Right cardiac atrium (tissue), 5 donors: Measurements from ENCODE around the gene PRR5L. TPM values are rescaled to one million over a fixed set of nuclear protein-coding genes. Genes with fewer than 3 reads are reported as not detected.

Source experiments
- ATAC-seq, 2 donors: fragments of 200-7000 bp; cut with Tn5 transposase; one replicate each; pipeline versions ENCODE4 v1.8.0 to v1.9.1; 2020; ENCODE audit warnings: moderate library complexity in 2 of 2, mild to moderate bottlenecking in 1 of 2
- DNase-seq, 3 donors: peaks; one replicate each; pipeline ENCODE4 v3.0.0-alpha.2; 2020
- H3K27ac ChIP-seq: one replicate; pipeline ENCODE4 v1.5.1; 2013; ENCODE audit warnings: mild to moderate bottlenecking, low read length, control low read depth, moderate library complexity
- H3K27me3 ChIP-seq: one replicate; pipeline ENCODE4 v1.6.1; 2013; ENCODE audit not compliant: control insufficient read depth, insufficient read depth
- H3K4me1 ChIP-seq: one replicate; pipeline ENCODE4 v1.6.1; 2013; ENCODE audit warnings: low read length; ENCODE audit not compliant: control insufficient read depth, insufficient read depth
- H3K4me3 ChIP-seq: one replicate; pipeline ENCODE4 v1.5.1; 2013; ENCODE audit warnings: low read length, control low read depth
- H3K9me3 ChIP-seq: one replicate; pipeline ENCODE4 v1.6.1; 2013; ENCODE audit warnings: low read length; ENCODE audit not compliant: control insufficient read depth
- WGBS: extraction: QIAGEN DNeasy Blood & Tissue Kit; methylation state at CpG from one replicate; pipeline ENCODE4 v1.1.7; 2013; 5-methylcytosine and 5-hydroxymethylcytosine counted together
- intact Hi-C, 4 donors: fragments of 100-400 bp; cut with DNase I; formaldehyde crosslinking; loops; one replicate each; pipeline versions ENCODE4 v1.11.0 to v1.14.0; 2022 to 2023
- polyA plus RNA-seq: library from polyadenylated mRNA; stranded (reverse); fragments of 200-250 nt; gene quantifications from one replicate; pipeline ENCODE4 v1.2.3, GENCODE V29; 2013
- total RNA-seq, 4 donors: library from RNA; stranded (reverse); fragmentation: NEBNext Ultra II Directional; extraction: Animal tissue kit (Norgen Biotek cat#: 25700); gene quantifications; one replicate each; pipeline ENCODE4 v1.2.1, GENCODE V29; 2021
- donor health status: healthy with polysubstance abuse.
- donor health status: DM: no; HTN: yes; CAD: no.
- donor health status: DM: no; HTN: no; CAD: no.
- donor health status: DM: no; HTN: yes; CAD: no; lungs with severe emphysema.
- donor health status: DM: yes; HTN: yes; CAD: no.

PRR5L gene
- total and polyA plus RNA-seq, 5 donors = 0.52 to 5.0 (median 2.4) TPM

- intact Hi-C loops = no loop called here
- DNase-seq = no peak
- no peak for ATAC-seq
- Histone ChIP-seq H3K9me3 (no peaks in the 10 kb centered on the region), H3K4me3 (no peak overlapping the region), H3K4me1 (no peaks in the 10 kb centered on the region), H3K27ac (no peak overlapping the region), H3K27me3 (no peaks in the 10 kb centered on the region)
- WGBS = 70% methylated on average over 11 of the region's 11 CpGs
Measured at GRCh38 chr11:36345084-36345511, 49.0 kb downstream of the PRR5L start.

DNA sequence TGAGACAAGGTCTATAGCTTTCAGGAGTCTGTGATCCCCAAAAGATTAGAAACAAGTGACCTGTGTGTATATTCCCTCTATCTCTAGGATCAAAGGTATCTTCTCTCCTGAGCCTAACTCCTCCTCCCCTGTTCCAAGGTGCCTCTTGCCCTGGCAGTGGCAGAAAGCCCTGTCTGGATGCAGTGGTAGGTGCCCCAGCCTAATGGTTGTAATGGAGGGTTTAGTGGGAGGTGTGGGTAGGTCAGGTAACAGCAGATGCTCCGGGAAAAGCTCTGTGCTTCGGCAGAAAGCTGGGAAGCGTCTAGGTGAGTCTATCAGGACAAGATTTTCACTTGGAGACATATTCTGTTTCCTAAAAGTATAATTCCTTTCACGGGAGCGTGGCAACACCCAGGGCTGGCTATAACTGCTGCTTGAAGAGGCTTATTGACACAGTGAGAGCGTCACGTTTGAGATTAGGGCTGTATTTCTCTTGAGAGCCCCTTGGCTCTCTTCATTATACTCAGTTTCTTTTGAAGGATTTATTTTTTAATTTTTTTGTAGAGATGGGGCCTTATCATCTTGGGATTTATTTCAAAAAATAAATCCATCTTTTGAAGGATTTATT lies 49.5 kb downstream of the PRR5L start:
- no peaks in the 10 kb centered on the region for H3K4me1 ChIP-seq
- H3K27ac ChIP-seq = no peak overlapping the region
- no peaks in the 10 kb centered on the region for H3K27me3 ChIP-seq
- DNase-seq (no peak), ATAC-seq (no peak)
- H3K4me3 ChIP-seq = no peak overlapping the region
- H3K9me3 ChIP-seq = no peaks in the 10 kb centered on the region
- 77% methylated on average over 7 of the region's 7 CpGs for WGBS
- intact Hi-C loops = no loop called here

GRCh38 chr11:36346562-36347383 lies 50.7 kb downstream of the PRR5L start:
- intact Hi-C loops = no loop called here
- Histone ChIP-seq H3K27ac (no peak overlapping the region), H3K4me3 (no peak overlapping the region), H3K9me3 (no peaks in the 10 kb centered on the region), H3K27me3 (no peaks in the 10 kb centered on the region), H3K4me1 (no peaks in the 10 kb centered on the region)
- no peak for DNase-seq
- WGBS = 90% methylated on average over 5 of the region's 5 CpGs
- ATAC-seq = no peak

GRCh38 chr11:36347384-36347906 lies 51.4 kb downstream of the PRR5L start:
- WGBS = 91% methylated on average over 1 of the region's 1 CpG

GRCh38 chr11:36349351-36350136 lies 53.5 kb downstream of the PRR5L start:
- intact Hi-C loops = no loop called here
- WGBS = 47% methylated on average over 8 of the region's 8 CpGs
- H3K4me1 ChIP-seq = no peaks in the 10 kb centered on the region
- H3K27me3 ChIP-seq = no peaks in the 10 kb centered on the region
- H3K4me3 ChIP-seq = no peak overlapping the region
- peak overlapping the region; percentile 8 for H3K27ac ChIP-seq
- ATAC-seq (peak in 1 of 2 donors; percentile 46), DNase-seq (no peak)
- no peaks in the 10 kb centered on the region for H3K9me3 ChIP-seq

More at GRCh38 chr11:36347384-36347906, 51.4 kb downstream of the PRR5L start:
- DNase-seq = no peak
- H3K9me3 ChIP-seq = no peaks in the 10 kb centered on the region
- H3K4me1 ChIP-seq = no peaks in the 10 kb centered on the region
- intact Hi-C loops = no loop called here
- H3K27me3 ChIP-seq = no peaks in the 10 kb centered on the region
- no peak overlapping the region for H3K4me3 ChIP-seq
- no peak overlapping the region for H3K27ac ChIP-seq
- no peak for ATAC-seq

DNA sequence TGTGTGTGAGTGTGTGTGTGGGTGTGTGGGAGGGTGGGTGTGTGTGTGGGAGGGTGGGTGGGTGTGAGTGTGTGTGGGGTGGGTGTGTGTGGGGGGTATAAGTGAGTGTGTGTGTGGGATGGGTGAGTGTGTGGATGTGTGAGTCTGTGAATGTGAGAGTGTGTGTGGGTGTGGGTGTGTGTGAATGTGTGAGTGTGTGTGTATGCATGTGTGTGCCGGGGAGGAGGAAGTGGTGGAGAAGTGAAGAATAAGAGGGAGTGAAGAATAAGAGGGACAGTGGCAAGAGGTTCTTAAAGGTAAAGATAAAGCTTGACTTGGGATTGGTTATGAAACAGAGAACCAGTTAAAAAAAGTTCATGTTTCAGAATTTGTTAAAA lies 54.0 kb downstream of the PRR5L start:
- ATAC-seq (peak in 1 of 2 donors; percentile 43), DNase-seq (no peak)
- Histone ChIP-seq H3K27ac (no peak overlapping the region), H3K4me3 (no peak overlapping the region), H3K4me1 (no peaks in the 10 kb centered on the region), H3K27me3 (no peaks in the 10 kb centered on the region), H3K9me3 (no peaks in the 10 kb centered on the region)
- intact Hi-C loops = no loop called here
- 40% methylated on average over 1 of the region's 1 CpG for WGBS

DNA sequence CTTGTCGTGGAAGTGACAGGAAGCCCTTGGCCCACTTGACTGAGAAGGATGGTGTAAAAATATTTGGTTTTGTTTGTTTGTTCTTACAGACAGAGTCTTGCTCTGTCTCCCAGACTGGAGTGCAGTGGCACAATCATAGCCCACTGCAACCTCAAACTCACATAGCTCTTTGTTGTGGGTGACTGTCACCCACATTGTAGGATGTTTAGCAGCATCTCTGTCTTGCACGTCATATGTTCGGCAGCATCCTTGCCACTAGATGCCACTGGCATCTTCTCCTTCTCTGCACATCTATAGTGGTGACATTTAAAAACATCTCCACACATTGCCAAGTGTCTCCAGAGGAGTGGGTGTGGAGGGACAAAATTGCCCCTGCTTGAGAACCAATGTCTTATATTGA lies 56.8 kb downstream of the PRR5L start:
- 81% methylated on average over 3 of the region's 3 CpGs for WGBS

GRCh38 chr11:36354221-36355003 lies 58.3 kb downstream of the PRR5L start:
- Histone ChIP-seq H3K27me3 (no peaks in the 10 kb centered on the region), H3K27ac (no peak overlapping the region), H3K4me1 (no peaks in the 10 kb centered on the region), H3K9me3 (no peaks in the 10 kb centered on the region), H3K4me3 (no peak overlapping the region)
- WGBS = 66% methylated on average over 6 of the region's 6 CpGs
- DNase-seq (no peak), ATAC-seq (no peak)
- intact Hi-C loops = no loop called here

More for the DNA sequence above, 56.8 kb downstream of the PRR5L start:
- Histone ChIP-seq H3K9me3 (no peaks in the 10 kb centered on the region), H3K4me1 (no peaks in the 10 kb centered on the region), H3K27ac (no peak overlapping the region), H3K27me3 (no peaks in the 10 kb centered on the region), H3K4me3 (no peak overlapping the region)
- ATAC-seq (no peak), DNase-seq (no peak)
- intact Hi-C loops = no loop called here

DNA sequence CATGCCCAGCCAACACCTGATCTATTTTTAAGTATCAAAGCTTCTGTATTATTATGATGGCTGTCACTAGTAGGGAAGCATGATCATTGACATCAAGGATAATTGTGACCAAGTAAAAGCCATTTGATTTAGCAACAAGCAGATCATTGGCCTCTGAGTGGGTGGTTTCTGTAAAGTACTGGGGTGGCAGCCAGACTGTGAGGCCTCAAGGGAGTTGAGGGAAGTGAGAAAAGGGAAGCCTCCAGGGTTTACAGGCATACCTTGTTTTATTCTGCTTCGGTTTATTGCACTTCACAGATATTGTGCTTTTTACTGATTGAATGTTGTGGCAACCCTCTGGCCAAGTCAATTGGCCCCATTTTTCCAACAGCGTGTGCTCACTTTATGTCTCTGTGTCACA lies 60.1 kb downstream of the PRR5L start:
- ATAC-seq (peak in 1 of 2 donors; percentile 52), DNase-seq (no peak)
- WGBS = 83% methylated on average over 2 of the region's 2 CpGs
- H3K27ac ChIP-seq = no peak overlapping the region
- no peaks in the 10 kb centered on the region for H3K4me1 ChIP-seq
- no peaks in the 10 kb centered on the region for H3K27me3 ChIP-seq
- no peaks in the 10 kb centered on the region for H3K9me3 ChIP-seq
- intact Hi-C loops = no loop called here
- no peak overlapping the region for H3K4me3 ChIP-seq

GRCh38 chr11:36357831-36358230 lies 61.7 kb downstream of the PRR5L start:
- no peak for DNase-seq
- H3K27ac ChIP-seq = no peak overlapping the region
- H3K4me1 ChIP-seq = no peaks in the 10 kb centered on the region
- intact Hi-C loops = no loop called here
- H3K9me3 ChIP-seq = no peaks in the 10 kb centered on the region
- H3K27me3 ChIP-seq = no peaks in the 10 kb centered on the region
- ATAC-seq = no peak
- no peak overlapping the region for H3K4me3 ChIP-seq
- WGBS = 41% methylated on average over 2 of the region's 2 CpGs
